H1 (cell line): ENCODE measurements around the gene NUMB.

ENCODE experiments used
- CHD1 ChIP-seq: IDR thresholded peaks from 2 replicates; pipeline ENCODE4 v1.6.1; 2012; ENCODE audit warnings: low read depth, low read length, improper control_type of control experiment
- CTCF ChIP-seq, 3 experiments: IDR thresholded peaks; 1 replicate in 2 of 3; 2 replicates in 1 of 3; pipeline versions ENCODE4 v1.5.1 to v1.6.1; 2011; ENCODE audit warnings: low read length in 3 of 3, mild to moderate bottlenecking in 3 of 3, inconsistent platforms in 2 of 3, low read depth in 1 of 3, moderate library complexity in 1 of 3; ENCODE audit not compliant: insufficient read depth in 1 of 3; ENCODE audit errors: control extremely low read depth in 1 of 3
- EP300 ChIP-seq, 2 experiments: IDR thresholded peaks; 1 replicate in 1 of 2; 2 replicates in 1 of 2; pipeline ENCODE4 v1.6.1; 2011 to 2012; ENCODE audit warnings: low read depth in 2 of 2, low read length in 2 of 2, mild to moderate bottlenecking in 2 of 2, borderline replicate concordance in 1 of 2, inconsistent platforms in 1 of 2, moderate library complexity in 1 of 2
- EZH2 ChIP-seq: fragments of 200-600 bp; sonication (generic); IDR thresholded peaks from 2 replicates; pipeline ENCODE4 v1.7.1; 2012; ENCODE audit warnings: low read depth, mild to moderate bottlenecking, moderate library complexity, low read length, inconsistent platforms; ENCODE audit not compliant: severe bottlenecking
- TAF1 ChIP-seq: IDR thresholded peaks from 2 replicates; pipeline ENCODE4 v1.6.1; 2011; ENCODE audit warnings: mild to moderate bottlenecking, low read depth, low read length

GRCh38 chr14:73426877-73427276, 31.5 kb downstream of the NUMB start:
- TF ChIP-seq CTCF (IDR thresholded peaks at IDR 0.05; ENCODE audit: control extremely low read depth in 1 of 3, insufficient read depth in 1 of 3, low read depth in 1 of 3, low read length in 3 of 3) (no peak), TAF1 (no peak), EZH2 (no peak), EP300 (IDR thresholded peaks at IDR 0.05; ENCODE audit: borderline replicate concordance in 1 of 2, low read depth in 2 of 2, low read length in 2 of 2) (no peak), CHD1 (no peak)
